Endodermal cell (in vitro differentiated cells): ENCODE data around the gene CCDC74A. TPM values are rescaled to one million over a fixed set of nuclear protein-coding genes. Genes with fewer than 3 reads are reported as not detected.
"Not testable (repeated sequence)": the region's sequence is repeated elsewhere in the genome, so short reads cannot be mapped to it uniquely, and the experiment has no call there.

Experiments
- DNase-seq: peaks from one replicate; pipeline ENCODE4 v3.0.0-alpha.2; 2017
- H3K27ac ChIP-seq: 2 replicates; pipeline ENCODE4 v1.5.1; 2013; ENCODE audit warnings: mild to moderate bottlenecking, low read depth, low read length, moderate library complexity
- H3K27me3 ChIP-seq: 2 replicates; pipeline ENCODE4 v1.6.1; 2013; ENCODE audit warnings: mild to moderate bottlenecking, low read length, moderate library complexity; ENCODE audit not compliant: insufficient read depth, control insufficient read depth, poor library complexity, severe bottlenecking
- H3K36me3 ChIP-seq: 2 replicates; pipeline ENCODE4 v1.7.0; 2013; ENCODE audit warnings: mild to moderate bottlenecking, low read length, moderate library complexity; ENCODE audit not compliant: control insufficient read depth, insufficient read depth
- H3K4me1 ChIP-seq: one replicate; pipeline ENCODE4 v1.7.0; 2013; ENCODE audit warnings: low read length; ENCODE audit not compliant: control insufficient read depth, insufficient read depth
- H3K4me3 ChIP-seq: 2 replicates; pipeline ENCODE4 v1.5.1; 2013; ENCODE audit warnings: mild to moderate bottlenecking, low read length, moderate library complexity
- H3K9ac ChIP-seq: 2 replicates; pipeline ENCODE4 v1.6.1; 2013; ENCODE audit warnings: mild to moderate bottlenecking, low read length, moderate library complexity; ENCODE audit not compliant: poor library complexity, severe bottlenecking; ENCODE audit errors: extremely low read depth
- H3K9me3 ChIP-seq: 2 replicates; pipeline ENCODE4 v1.6.1; 2013; ENCODE audit warnings: mild to moderate bottlenecking, low read length, moderate library complexity; ENCODE audit not compliant: control insufficient read depth
- H3K27ac Mint-ChIP-seq: 2 replicates; pipeline ENCODE4 v1.8.0; 2020; ENCODE audit warnings: mixed read lengths
- H3K27me3 Mint-ChIP-seq: 2 replicates; pipeline ENCODE4 v1.8.0; 2021; ENCODE audit warnings: mild to moderate bottlenecking, mixed read lengths; ENCODE audit not compliant: insufficient read depth
- H3K36me3 Mint-ChIP-seq: 2 replicates; pipeline ENCODE4 v1.8.0; 2020; ENCODE audit warnings: low read depth, mixed read lengths
- H3K4me1 Mint-ChIP-seq: 2 replicates; pipeline ENCODE4 v1.8.0; 2020; ENCODE audit warnings: mixed read lengths
- H3K4me3 Mint-ChIP-seq: 2 replicates; pipeline ENCODE4 v1.8.0; 2020; ENCODE audit warnings: mild to moderate bottlenecking, moderate library complexity, mixed read lengths
- H3K9me3 Mint-ChIP-seq: 2 replicates; pipeline ENCODE4 v1.8.0; 2020; ENCODE audit warnings: mild to moderate bottlenecking, mixed read lengths
- WGBS, 2 experiments: methylation state at CpG; one replicate each; pipeline versions ENCODE4 v1.1.5 to v1.1.7; 2013; ENCODE audit warnings: missing lambda C conversion rate in 2 of 2, mixed read lengths in 1 of 2; ENCODE audit not compliant: insufficient coverage in 1 of 2, insufficient read length in 1 of 2; 5-methylcytosine and 5-hydroxymethylcytosine counted together
- total RNA-seq, 2 donors: library from RNA; stranded (reverse); fragmentation: NEBNext Ultra II Directional in 1 of 2; extraction: Animal tissue kit (Norgen Biotek cat#: 25700) in 1 of 2; gene quantifications; 2 replicates in 1 of 2; 3 replicates in 1 of 2; pipeline ENCODE4 v1.2.1, GENCODE V29; 2021
- TF ChIP-seq, protein P1 (sequence below): fragments of 200-600 bp; sonication (generic); conservative IDR thresholded peaks from 2 replicates; pipeline ENCODE4 v1.5.0; 2021; ENCODE audit warnings: antibody characterized with exemption, mild to moderate bottlenecking

Gene CCDC74A
- total RNA-seq, 2 donors from 2014 or later: 17.3 to 29.9 TPM

DNA sequence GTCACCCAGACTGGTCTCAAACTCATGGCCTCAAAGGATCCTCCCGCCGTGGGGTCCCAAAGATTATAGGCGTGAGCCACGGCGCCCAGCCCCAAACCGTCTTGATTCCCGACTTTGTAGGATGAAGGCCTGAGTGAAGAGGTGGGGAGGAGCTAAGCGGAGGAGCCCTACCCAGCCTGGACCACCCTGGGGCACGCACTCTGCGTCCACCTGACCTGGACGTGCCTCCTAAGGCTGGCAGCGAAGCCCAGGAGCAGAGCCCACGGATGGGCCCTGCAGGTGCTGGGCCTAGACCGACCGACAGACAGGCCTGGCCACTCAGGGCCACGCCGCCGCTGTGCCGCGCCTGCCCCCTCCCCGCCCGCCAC, 36.2 kb upstream of the CCDC74A start:
- Mint-ChIP-seq H3K4me1 (peaks cover 16% of the 10 kb centered on the region), H3K4me3 (peak overlapping the region; percentile 95)
- not testable (repeated sequence) for H3K4me1 ChIP-seq, H3K27ac ChIP-seq, H3K36me3 Mint-ChIP-seq, H3K36me3 ChIP-seq, H3K9me3 ChIP-seq, H3K27me3 Mint-ChIP-seq, H3K9me3 Mint-ChIP-seq, H3K27ac Mint-ChIP-seq, H3K27me3 ChIP-seq, H3K9ac ChIP-seq
- DNase-seq: peak; percentile 67
- WGBS, 2 experiments: 21% methylated on average over 15 of the region's 22 CpGs; no CpG with 5 or more reads in 1 of the 2 experiments
- peak overlapping the region; percentile 77 for H3K4me3 ChIP-seq

DNA sequence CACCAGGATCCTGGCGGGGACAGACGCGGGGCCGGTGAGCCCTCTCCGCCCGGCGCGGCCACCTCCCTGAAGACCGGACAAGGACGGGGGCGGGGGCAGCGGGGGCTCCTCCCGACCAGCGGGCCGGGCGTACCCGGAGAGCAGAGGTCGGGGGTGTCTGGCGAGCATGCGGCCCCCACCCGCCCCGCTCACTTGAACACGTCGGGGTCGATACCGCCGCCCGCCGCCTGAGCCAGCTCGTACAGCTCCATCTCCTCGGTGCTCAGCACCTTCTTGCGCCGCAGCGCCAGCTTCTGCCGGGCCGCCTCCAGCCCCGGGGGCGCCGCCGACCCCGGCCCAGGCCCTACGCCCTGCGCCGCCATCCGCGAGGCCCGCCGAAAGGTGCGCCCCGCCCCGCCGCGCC, 35.7 kb upstream of the CCDC74A start, which contains the start of gene MZT2A:
TSS of gene MZT2A (minus strand) at position 383 of the 403 bp plus-strand sequence. CDS start at position 362, 21 bp downstream.
- H3K9ac ChIP-seq: peak within 1 kb of the TSS; percentile 88
- not testable (repeated sequence) for H3K27me3 Mint-ChIP-seq, H3K9me3 ChIP-seq, H3K4me1 ChIP-seq, H3K9me3 Mint-ChIP-seq, H3K27me3 ChIP-seq, H3K36me3 ChIP-seq, H3K36me3 Mint-ChIP-seq, DNase-seq
- Mint-ChIP-seq H3K4me3 (peak within 1 kb of the TSS; percentile 95), H3K27ac (peak within 1 kb of the TSS; percentile 98), H3K4me1 (peaks cover 16% of the 10 kb centered on the region)
- H3K27ac ChIP-seq: peak within 1 kb of the TSS; percentile 77
- 2% methylated on average over 12 to 53 of the region's 53 CpGs for WGBS, 2 experiments
- H3K4me3 ChIP-seq: peak within 1 kb of the TSS; percentile 96

DNA sequence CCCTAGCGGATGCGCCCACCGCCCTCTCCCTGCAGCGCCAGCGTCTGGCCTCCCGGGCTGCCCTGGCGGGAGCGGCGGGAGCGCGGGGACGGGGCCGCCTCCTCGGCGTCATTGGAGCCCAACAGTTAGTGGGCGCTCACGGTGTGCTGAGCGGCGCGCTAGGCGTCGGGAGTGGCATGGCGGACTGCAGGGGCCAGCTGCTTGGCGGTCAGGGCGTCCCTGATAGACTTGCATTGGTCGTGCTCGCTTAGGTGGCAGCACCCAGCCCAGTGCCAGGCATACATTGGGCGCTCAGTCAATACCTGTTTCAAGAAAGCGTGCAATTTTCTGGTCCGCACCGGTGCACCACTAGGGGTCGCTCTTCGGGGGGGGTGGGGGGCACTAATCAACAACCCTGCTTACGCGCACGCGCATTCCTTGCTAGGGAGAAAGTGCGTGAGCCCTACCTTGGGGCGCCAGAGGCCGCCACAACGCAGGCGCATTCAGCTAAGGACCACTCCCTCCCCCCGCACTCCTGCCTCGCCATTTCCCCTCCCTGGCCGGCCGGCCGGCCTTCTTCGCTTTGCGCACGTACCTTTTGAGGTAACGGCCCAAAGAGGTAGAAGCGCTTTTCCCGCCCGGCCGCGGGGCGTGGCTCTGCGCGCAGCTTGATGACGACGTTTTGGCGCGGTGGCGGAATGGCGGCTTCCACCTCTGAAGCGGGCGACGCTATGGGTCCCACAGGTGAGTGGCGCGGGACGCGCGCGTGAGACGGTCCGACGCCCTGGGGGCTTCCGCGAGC, 35.1 kb upstream of the CCDC74A start:
- Histone ChIP-seq H3K27me3 (no peaks in the 10 kb centered on the region), H3K9me3 (no peaks in the 10 kb centered on the region), H3K9ac (peak overlapping the region; percentile 88), H3K4me3 (peak overlapping the region; percentile 96), H3K36me3 (peaks cover 4% of the 10 kb centered on the region), H3K27ac (peak overlapping the region; percentile 77), H3K4me1 (no peaks in the 10 kb centered on the region)
- no peaks in the 10 kb centered on the region for H3K27me3 Mint-ChIP-seq
- no peaks in the 10 kb centered on the region for H3K9me3 Mint-ChIP-seq
- 0% methylated on average over 38 to 79 of the region's 79 CpGs for WGBS, 2 experiments
- peak overlapping the region; percentile 98 for H3K27ac Mint-ChIP-seq
- peaks cover 11% of the 10 kb centered on the region for H3K36me3 Mint-ChIP-seq
- peak; percentile 99 for DNase-seq
- peak overlapping the region; percentile 95 for H3K4me3 Mint-ChIP-seq
- TF ChIP-seq, protein P1, sequence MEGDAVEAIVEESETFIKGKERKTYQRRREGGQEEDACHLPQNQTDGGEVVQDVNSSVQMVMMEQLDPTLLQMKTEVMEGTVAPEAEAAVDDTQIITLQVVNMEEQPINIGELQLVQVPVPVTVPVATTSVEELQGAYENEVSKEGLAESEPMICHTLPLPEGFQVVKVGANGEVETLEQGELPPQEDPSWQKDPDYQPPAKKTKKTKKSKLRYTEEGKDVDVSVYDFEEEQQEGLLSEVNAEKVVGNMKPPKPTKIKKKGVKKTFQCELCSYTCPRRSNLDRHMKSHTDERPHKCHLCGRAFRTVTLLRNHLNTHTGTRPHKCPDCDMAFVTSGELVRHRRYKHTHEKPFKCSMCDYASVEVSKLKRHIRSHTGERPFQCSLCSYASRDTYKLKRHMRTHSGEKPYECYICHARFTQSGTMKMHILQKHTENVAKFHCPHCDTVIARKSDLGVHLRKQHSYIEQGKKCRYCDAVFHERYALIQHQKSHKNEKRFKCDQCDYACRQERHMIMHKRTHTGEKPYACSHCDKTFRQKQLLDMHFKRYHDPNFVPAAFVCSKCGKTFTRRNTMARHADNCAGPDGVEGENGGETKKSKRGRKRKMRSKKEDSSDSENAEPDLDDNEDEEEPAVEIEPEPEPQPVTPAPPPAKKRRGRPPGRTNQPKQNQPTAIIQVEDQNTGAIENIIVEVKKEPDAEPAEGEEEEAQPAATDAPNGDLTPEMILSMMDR: peak; percentile 78
- peaks cover 16% of the 10 kb centered on the region for H3K4me1 Mint-ChIP-seq

DNA sequence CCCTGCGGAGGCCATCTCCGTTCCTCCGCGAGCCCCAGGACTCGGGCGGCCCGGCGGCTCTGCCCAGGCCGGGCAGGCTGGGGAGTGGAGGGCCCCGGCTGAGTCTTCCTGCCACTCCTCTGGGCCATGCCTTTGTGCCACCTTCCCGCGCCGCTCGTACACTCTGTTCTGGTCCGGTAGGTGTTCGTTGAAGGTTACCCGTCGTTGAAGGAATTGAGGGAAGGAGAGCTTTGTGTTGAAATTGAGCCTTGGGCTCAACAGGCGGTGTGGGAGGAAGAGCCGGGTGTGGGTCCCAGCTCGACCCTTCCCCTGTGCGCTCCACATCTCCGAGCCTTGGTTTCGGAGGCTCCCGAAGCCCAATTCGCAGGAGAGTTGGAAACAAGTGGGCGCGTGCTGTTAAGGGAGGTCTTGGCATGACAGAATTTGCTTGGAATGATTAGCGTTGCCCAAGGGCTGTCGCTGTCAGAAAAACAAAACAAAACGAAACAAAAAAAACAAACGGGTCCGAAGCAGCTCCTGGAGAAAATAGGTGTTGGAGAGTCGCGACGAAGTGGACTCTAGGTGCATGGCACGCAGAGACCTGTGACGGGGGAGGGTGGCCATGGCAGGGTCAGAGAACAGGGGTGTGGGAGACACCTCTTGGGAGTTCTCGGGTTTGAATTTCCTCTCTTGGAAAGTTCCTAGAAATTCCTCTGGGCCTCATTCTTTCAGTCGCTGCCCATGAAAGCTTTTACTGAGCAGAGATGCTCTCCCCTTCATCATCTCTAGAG, 34.3 kb upstream of the CCDC74A start:
- H3K4me1 Mint-ChIP-seq: peaks cover 16% of the 10 kb centered on the region
- TF ChIP-seq, protein P1: no peak
- H3K27me3 Mint-ChIP-seq: no peaks in the 10 kb centered on the region
- no peak for DNase-seq
- Histone ChIP-seq H3K4me1 (no peaks in the 10 kb centered on the region), H3K4me3 (peak overlapping the region; percentile 96), H3K27ac (peak overlapping the region; percentile 40), H3K9me3 (no peaks in the 10 kb centered on the region), H3K9ac (peak overlapping the region; percentile 88), H3K27me3 (no peaks in the 10 kb centered on the region), H3K36me3 (peaks cover 9% of the 10 kb centered on the region)
- WGBS, 2 experiments: 0 to 1% methylated on average over 29 to 40 of the region's 40 CpGs
- peak overlapping the region; percentile 95 for H3K4me3 Mint-ChIP-seq
- H3K36me3 Mint-ChIP-seq: peaks cover 10% of the 10 kb centered on the region
- no peaks in the 10 kb centered on the region for H3K9me3 Mint-ChIP-seq
- H3K27ac Mint-ChIP-seq: peak overlapping the region; percentile 98

DNA sequence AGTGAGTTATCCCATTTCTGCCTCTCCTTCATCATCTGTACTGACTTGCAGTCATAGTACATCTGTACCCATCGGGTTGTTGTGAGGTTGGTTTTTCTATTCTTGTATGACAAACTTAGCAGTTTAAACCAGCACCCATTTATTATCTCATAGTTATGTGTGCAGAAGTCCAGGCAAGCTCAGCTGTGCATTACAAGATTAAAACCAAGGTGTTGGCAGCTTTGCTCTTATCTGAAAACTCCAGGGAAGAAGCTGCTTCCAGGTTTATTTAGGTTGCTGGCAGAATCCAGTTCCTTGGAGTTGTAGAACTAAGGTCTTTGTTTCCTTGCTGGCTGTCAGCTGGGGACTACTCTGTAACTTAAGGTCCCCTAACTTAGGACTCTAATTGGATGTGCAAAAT, 32.2 kb upstream of the CCDC74A start:
- WGBS, 2 experiments: no CpG with 5 or more reads among the region's 1 CpG
- H3K9ac ChIP-seq, H3K9me3 ChIP-seq, H3K27ac Mint-ChIP-seq, DNase-seq, H3K27ac ChIP-seq, H3K4me1 ChIP-seq, H3K27me3 Mint-ChIP-seq, H3K27me3 ChIP-seq, H3K9me3 Mint-ChIP-seq: not testable (repeated sequence)
- H3K36me3 Mint-ChIP-seq: peaks cover 28% of the 10 kb centered on the region
- Histone ChIP-seq H3K4me3 (peak overlapping the region; percentile 28), H3K36me3 (peaks cover 26% of the 10 kb centered on the region)
- H3K4me3 Mint-ChIP-seq: peak overlapping the region; percentile 95
- H3K4me1 Mint-ChIP-seq: peaks cover 14% of the 10 kb centered on the region
